NT2/D1 (cell line): Measurements from ENCODE around the gene DYNC2H1.

ENCODE experiments used
- DNase-seq: peaks from one replicate; pipeline ENCODE4 v3.0.0-alpha.2; 2011; ENCODE audit warnings: low read depth, low spot score
- H3K27me3 ChIP-seq: 2 replicates; pipeline ENCODE4 v1.6.0; 2011; ENCODE audit warnings: mild to moderate bottlenecking; ENCODE audit not compliant: insufficient read length, insufficient read depth
- H3K36me3 ChIP-seq: 2 replicates; pipeline ENCODE4 v1.6.1; 2011; ENCODE audit warnings: mild to moderate bottlenecking, low read length, mixed read lengths; ENCODE audit not compliant: insufficient read depth, insufficient read length
- H3K4me1 ChIP-seq: 2 replicates; pipeline ENCODE4 v1.5.1; 2011; ENCODE audit not compliant: insufficient read depth, insufficient read length
- H3K4me3 ChIP-seq: 2 replicates; pipeline ENCODE4 v1.5.1; 2011; ENCODE audit warnings: low read depth; ENCODE audit not compliant: insufficient read length
- H3K9ac ChIP-seq: 2 replicates; pipeline ENCODE4 v1.6.0; 2011; ENCODE audit warnings: low read depth; ENCODE audit not compliant: insufficient read length
- H3K9me3 ChIP-seq: 2 replicates; pipeline ENCODE4 v1.5.1; 2011; ENCODE audit warnings: mild to moderate bottlenecking, low read length; ENCODE audit not compliant: insufficient read depth
- SUZ12 ChIP-seq: IDR thresholded peaks from 2 replicates; pipeline ENCODE4 v1.6.1; 2011; ENCODE audit not compliant: insufficient read length, insufficient read depth; ENCODE audit errors: extremely low read depth
- YY1 ChIP-seq: IDR thresholded peaks from 2 replicates; pipeline ENCODE4 v1.6.1; 2011; ENCODE audit not compliant: insufficient read length, insufficient read depth
- ZNF274 ChIP-seq: IDR thresholded peaks from 2 replicates; pipeline ENCODE4 v1.6.1; 2011; ENCODE audit warnings: mild to moderate bottlenecking, low read depth, low read length

Gene DYNC2H1

DNA sequence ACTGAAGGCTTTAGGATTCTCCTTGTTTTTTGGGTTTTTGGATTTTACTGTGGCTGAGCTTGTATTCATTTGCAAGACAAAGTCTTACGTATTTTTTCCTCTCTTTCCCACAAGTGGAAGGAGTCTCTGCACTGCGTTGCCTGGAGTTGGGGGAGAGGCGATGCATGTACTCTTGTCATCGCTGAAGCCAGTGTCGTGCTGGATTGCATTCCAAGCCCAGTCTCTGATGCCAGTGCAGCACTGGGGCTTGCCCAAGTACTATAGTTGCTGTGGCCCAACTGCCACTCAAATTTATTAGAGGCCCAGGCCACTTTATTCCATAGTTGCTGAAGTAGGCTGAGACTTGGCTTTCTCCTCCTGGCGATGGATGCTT is 230.2 kb downstream of the DYNC2H1 start:
- no peaks in the 10 kb centered on the region for H3K9me3 ChIP-seq
- no peaks in the 10 kb centered on the region for H3K27me3 ChIP-seq
- H3K4me1 ChIP-seq = no peaks in the 10 kb centered on the region
- TF ChIP-seq YY1 = no peak
- TF ChIP-seq ZNF274 = no peak
- TF ChIP-seq SUZ12 = no peak
- no peaks in the 10 kb centered on the region for H3K36me3 ChIP-seq
- H3K9ac ChIP-seq = no peak overlapping the region
- no peak for DNase-seq
- no peak overlapping the region for H3K4me3 ChIP-seq

DNA sequence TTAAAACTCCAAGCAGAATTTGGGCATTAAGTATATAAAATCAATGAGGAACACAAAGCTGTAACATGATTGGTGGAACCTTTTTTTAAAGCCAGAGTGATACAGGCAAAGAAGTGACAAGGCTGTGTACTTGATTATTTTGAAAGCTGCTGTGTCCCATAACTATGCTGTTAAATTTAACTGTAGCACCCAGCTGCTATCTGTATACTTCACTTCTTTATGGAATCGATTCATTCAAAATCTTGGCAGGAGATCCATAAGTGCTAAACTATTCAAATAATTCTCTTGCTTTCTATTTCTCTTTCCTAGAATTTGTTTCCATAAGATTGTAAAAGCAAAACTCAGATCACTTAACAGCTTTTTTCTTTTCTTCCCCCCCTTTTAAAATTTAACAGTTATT is 231.7 kb downstream of the DYNC2H1 start:
- no peak for DNase-seq
- no peaks in the 10 kb centered on the region for H3K27me3 ChIP-seq
- H3K4me1 ChIP-seq = no peaks in the 10 kb centered on the region
- no peak overlapping the region for H3K4me3 ChIP-seq
- TF ChIP-seq SUZ12 (no peak), ZNF274 (no peak), YY1 (no peak)
- no peaks in the 10 kb centered on the region for H3K36me3 ChIP-seq
- H3K9ac ChIP-seq = no peak overlapping the region
- H3K9me3 ChIP-seq = no peaks in the 10 kb centered on the region

DNA sequence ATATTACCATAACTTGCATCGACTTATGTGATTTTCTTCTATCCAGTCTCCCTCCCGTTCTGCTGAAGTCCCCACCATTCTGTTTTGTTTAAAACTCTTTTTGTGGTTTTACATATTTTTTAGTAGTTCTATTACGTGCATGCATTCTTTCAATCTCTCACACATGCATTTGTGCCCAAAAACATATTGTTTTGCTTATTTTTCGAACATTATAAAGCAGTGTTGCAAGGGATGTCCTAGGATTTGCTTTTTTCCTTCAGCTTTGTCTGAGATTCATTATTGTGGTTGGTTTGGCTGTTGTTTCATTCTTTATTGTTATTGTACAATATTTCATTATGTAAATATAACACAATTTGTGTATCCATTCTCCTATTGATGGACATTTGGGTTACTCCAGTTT is 235.7 kb downstream of the DYNC2H1 start:
- no peaks in the 10 kb centered on the region for H3K27me3 ChIP-seq
- no peak for DNase-seq
- H3K9me3 ChIP-seq = no peaks in the 10 kb centered on the region
- H3K36me3 ChIP-seq = no peaks in the 10 kb centered on the region
- H3K4me3 ChIP-seq = no peak overlapping the region
- H3K4me1 ChIP-seq = no peaks in the 10 kb centered on the region
- H3K9ac ChIP-seq = no peak overlapping the region
- no peak for TF ChIP-seq ZNF274
- no peak for TF ChIP-seq SUZ12
- no peak for TF ChIP-seq YY1

DNA sequence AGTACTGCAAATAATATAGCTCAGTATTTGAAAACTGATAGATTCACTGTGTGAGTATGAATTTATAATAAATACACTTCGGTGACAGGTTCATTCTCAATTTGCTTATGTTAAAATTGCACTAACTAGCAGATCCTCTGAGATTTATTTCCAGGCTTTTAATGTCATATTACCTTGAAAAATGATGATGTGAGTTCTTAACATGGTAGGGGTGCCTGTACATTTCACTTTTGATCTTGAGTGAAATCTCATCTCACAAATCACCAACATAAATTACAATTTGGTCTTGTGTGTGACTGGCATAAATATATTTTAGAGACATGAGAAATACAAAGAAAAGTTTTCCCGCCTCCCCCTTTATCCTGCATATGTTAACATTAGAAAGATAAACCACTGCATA is 240.4 kb downstream of the DYNC2H1 start:
- TF ChIP-seq SUZ12 (no peak), YY1 (no peak), ZNF274 (no peak)

DNA sequence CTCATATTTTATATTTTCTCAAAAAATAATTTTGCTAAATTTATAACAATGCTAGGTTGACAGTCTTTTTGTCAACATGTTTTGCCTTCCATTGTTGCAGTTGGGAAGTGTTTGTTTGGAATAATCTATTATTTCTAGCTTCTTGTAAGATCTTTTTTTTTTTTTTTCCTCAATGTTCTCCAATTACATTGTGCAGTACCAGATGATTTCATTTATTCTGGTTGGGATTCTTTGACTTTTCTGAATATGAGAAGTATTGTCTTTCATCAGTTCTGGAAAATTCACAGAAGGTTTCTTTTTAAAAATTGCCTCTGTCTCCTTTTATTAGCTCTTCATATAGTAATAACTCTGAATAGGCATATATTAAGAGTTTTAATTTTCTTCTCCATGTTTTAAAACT is 245.4 kb downstream of the DYNC2H1 start:
- no peaks in the 10 kb centered on the region for H3K36me3 ChIP-seq
- no peak overlapping the region for H3K9ac ChIP-seq
- TF ChIP-seq SUZ12 (no peak), ZNF274 (no peak), YY1 (no peak)
- H3K4me1 ChIP-seq = no peaks in the 10 kb centered on the region
- H3K9me3 ChIP-seq = no peaks in the 10 kb centered on the region
- DNase-seq = no peak
- H3K27me3 ChIP-seq = no peaks in the 10 kb centered on the region
- no peak overlapping the region for H3K4me3 ChIP-seq

More for the DNA sequence above, 240.4 kb downstream of the DYNC2H1 start:
- no peak overlapping the region for H3K4me3 ChIP-seq
- H3K4me1 ChIP-seq = no peaks in the 10 kb centered on the region
- H3K9ac ChIP-seq = no peak overlapping the region
- H3K9me3 ChIP-seq = no peaks in the 10 kb centered on the region
- H3K36me3 ChIP-seq = no peaks in the 10 kb centered on the region
- DNase-seq = no peak
- H3K27me3 ChIP-seq = no peaks in the 10 kb centered on the region

GRCh38 chr11:103358251-103358650 is 249.0 kb downstream of the DYNC2H1 start:
- TF ChIP-seq ZNF274 (no peak), YY1 (no peak), SUZ12 (no peak)
- H3K9ac ChIP-seq = no peak overlapping the region
- H3K4me1 ChIP-seq = no peaks in the 10 kb centered on the region
- H3K27me3 ChIP-seq = no peaks in the 10 kb centered on the region
- no peak overlapping the region for H3K4me3 ChIP-seq
- H3K9me3 ChIP-seq = no peaks in the 10 kb centered on the region
- DNase-seq = no peak
- no peaks in the 10 kb centered on the region for H3K36me3 ChIP-seq

DNA sequence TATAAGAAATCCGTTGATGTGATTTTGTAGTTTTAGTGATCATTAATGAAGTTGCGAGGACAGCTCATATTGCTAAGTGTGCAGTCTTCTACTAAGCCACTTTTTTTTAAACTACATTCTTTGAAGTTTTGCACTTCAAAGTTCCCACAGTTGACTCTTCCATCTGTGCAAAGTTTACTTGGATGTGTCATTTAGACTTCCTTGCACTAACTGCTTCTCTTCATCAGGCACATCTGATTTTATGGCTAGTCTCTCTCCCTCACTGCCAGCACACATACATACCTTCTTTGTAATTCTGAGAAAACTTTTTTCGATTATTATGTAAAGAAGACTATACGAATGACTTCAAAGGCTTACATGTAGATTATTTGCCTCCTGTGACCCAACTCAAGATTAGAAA is 250.0 kb downstream of the DYNC2H1 start:
- DNase-seq = no peak
- TF ChIP-seq ZNF274 = no peak
- TF ChIP-seq YY1 = no peak
- no peak for TF ChIP-seq SUZ12
- H3K27me3 ChIP-seq = no peaks in the 10 kb centered on the region
- no peaks in the 10 kb centered on the region for H3K36me3 ChIP-seq
- H3K4me3 ChIP-seq = no peak overlapping the region
- no peak overlapping the region for H3K9ac ChIP-seq
- no peaks in the 10 kb centered on the region for H3K9me3 ChIP-seq
- H3K4me1 ChIP-seq = no peaks in the 10 kb centered on the region

DNA sequence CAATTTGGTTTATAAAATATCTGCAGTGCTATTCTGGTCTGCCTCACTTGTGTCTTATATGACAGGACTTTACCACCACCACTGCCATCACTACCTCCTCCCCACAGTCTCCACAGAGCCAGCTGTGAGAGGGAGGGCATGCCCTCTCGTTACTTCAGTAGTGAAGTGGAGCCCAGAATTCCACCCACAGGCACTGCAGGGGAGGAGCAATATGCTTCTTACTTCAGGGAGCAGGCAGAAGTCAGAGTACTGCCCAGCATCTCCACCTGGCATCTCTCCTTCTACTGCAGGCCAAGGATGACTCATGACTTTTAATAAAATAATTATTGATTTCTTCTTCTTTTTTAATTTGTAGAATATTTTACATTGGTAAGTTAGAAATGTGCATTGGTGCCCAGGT is 255.5 kb downstream of the DYNC2H1 start:
- H3K36me3 ChIP-seq = no peaks in the 10 kb centered on the region
- H3K9ac ChIP-seq = no peak overlapping the region
- no peak overlapping the region for H3K4me3 ChIP-seq
- DNase-seq = no peak
- TF ChIP-seq YY1 (no peak), ZNF274 (no peak), SUZ12 (no peak)
- no peaks in the 10 kb centered on the region for H3K9me3 ChIP-seq
- no peaks in the 10 kb centered on the region for H3K27me3 ChIP-seq
- no peaks in the 10 kb centered on the region for H3K4me1 ChIP-seq
